ENCODE results near the gene FKBP6. TPM values are rescaled to one million over a fixed set of nuclear protein-coding genes. Genes with fewer than 3 reads are reported as not detected.
A peak's percentile ranks its signal among the peaks of the same experiment; 100 is the strongest.
"Not testable (repeated sequence)": the region's sequence is repeated elsewhere in the genome, so short reads cannot be mapped to it uniquely, and the experiment has no call there.

The FKBP6 gene
- not detected for total RNA-seq

DNA sequence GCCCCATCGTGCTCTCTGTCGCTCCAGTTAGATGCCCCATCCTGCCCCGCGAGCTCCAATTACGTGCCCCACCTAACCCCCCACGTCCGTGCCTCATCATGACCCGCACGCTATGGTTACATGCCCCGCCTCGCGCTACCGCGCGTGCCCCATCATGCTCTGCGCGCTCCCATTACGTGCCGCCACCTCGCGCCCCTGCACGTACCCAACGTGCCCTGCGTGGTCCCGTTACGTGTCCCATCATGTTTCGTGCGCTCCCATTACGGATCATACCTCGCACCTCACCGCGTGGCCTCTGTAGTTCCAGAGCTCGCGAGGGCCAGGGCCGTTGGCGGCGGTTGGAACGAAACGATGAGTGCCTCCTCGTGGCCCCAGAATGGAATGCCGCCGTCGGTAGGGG, at the start of gene FKBP6, which contains the start of gene TRIM50:
FKBP6 (plus strand) TSS at position 240 of the 400 bp plus-strand sequence. CDS start 268 bp downstream, outside the sequence.
TRIM50 (minus strand) TSS at position 161 of the 400 bp plus-strand sequence. CDS start 3,295 bp downstream, outside the sequence.
- H3K4me3 Mint-ChIP-seq; H3K36me3 Mint-ChIP-seq (ENCODE audit: insufficient read depth); DNase-seq; ATAC-seq; H3K27me3 Mint-ChIP-seq (ENCODE audit: low read depth); H3K9me3 Mint-ChIP-seq: not testable (repeated sequence)
- peaks cover 10% of the 10 kb centered on the region for H3K4me1 Mint-ChIP-seq (ENCODE audit: low read depth)

GRCh38 chr7:73297235-73297634, 30.7 kb upstream of the FKBP6 start:
- H3K27me3 Mint-ChIP-seq (ENCODE audit: low read depth); H3K9me3 Mint-ChIP-seq; ATAC-seq; H3K36me3 Mint-ChIP-seq (ENCODE audit: insufficient read depth); DNase-seq; H3K4me3 Mint-ChIP-seq; H3K4me1 Mint-ChIP-seq (ENCODE audit: low read depth): not testable (repeated sequence)

GRCh38 chr7:73297706-73298105, 30.3 kb upstream of the FKBP6 start:
- H3K4me1 Mint-ChIP-seq (ENCODE audit: low read depth); H3K9me3 Mint-ChIP-seq; H3K27me3 Mint-ChIP-seq (ENCODE audit: low read depth); ATAC-seq; H3K4me3 Mint-ChIP-seq; DNase-seq; H3K36me3 Mint-ChIP-seq (ENCODE audit: insufficient read depth): not testable (repeated sequence)

DNA sequence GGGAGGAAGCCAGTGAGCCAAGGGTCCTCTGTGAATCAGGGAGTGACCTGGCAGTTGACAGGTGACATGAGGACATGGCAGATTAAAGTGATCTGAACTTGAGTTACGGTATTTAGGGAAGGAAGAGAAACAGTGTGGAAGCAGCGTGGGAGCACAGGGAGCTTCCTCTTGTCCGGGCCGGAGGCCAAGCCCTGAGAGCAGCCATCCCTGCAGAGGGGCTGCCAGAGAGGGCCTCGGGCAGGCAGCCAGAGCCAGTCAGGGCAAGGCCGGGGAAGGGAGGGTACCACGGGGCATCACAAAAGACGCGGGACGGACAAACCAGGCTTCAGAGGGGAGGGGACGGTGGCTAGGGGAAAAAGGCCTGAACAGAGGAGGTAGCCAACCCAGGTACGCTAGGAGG, 28.1 kb upstream of the FKBP6 start:
- not testable (repeated sequence) for H3K4me3 Mint-ChIP-seq; H3K36me3 Mint-ChIP-seq (ENCODE audit: insufficient read depth); DNase-seq; H3K27me3 Mint-ChIP-seq (ENCODE audit: low read depth); H3K4me1 Mint-ChIP-seq (ENCODE audit: low read depth); H3K9me3 Mint-ChIP-seq
- ATAC-seq = peak in 1 of 2 donors; percentile 12

DNA sequence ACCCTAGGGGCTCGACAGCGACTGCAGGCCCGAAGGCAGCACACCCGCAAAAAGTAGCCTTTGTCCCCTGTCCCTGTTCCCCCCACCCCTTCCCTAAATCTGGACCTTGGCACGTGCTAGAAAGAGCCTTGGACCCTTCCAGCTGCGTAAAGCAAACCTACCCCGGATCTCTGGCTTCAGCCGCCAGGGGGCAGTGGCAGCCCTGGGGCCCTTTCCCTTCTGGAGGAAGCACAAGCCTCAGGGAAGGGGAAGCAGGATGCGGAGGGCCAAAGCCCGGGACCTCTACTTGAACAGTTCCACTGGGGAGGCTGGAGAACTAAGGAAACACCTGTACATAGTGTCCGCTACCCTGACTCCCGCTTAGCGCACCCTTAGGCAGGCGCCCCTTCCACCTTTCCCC, 26.9 kb upstream of the FKBP6 start:
- H3K9me3 Mint-ChIP-seq; H3K36me3 Mint-ChIP-seq (ENCODE audit: insufficient read depth); H3K4me3 Mint-ChIP-seq; H3K4me1 Mint-ChIP-seq (ENCODE audit: low read depth); DNase-seq; ATAC-seq; H3K27me3 Mint-ChIP-seq (ENCODE audit: low read depth): not testable (repeated sequence)

GRCh38 chr7:73302846-73303245, 25.1 kb upstream of the FKBP6 start:
- H3K9me3 Mint-ChIP-seq; DNase-seq; H3K27me3 Mint-ChIP-seq (ENCODE audit: low read depth); H3K4me3 Mint-ChIP-seq; ATAC-seq: not testable (repeated sequence)
- Mint-ChIP-seq H3K4me1 (ENCODE audit: low read depth) (peaks cover 16% of the 10 kb centered on the region), H3K36me3 (ENCODE audit: insufficient read depth) (peaks cover 23% of the 10 kb centered on the region)

DNA sequence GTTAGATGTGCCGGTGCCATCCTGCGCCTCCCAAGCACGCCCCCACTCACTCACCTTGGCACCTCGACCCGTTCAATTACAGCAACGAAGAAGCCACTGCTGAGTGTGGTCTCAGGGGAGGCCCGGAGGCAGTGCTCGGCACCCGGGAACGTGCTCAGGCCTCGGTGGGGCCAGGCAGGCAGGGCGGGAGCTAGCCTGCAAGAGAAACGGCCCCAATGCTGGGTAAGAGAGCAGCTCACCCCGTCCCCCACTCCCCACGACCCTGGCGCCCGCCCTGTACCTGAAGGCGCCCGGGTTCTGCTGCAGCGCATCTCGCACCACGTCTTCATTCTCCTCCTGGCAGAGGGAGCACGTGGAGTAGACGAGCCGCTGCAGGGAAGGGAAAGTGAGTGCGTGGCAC, 24.4 kb upstream of the FKBP6 start:
- H3K27me3 Mint-ChIP-seq (ENCODE audit: low read depth) = no peaks in the 10 kb centered on the region
- H3K4me3 Mint-ChIP-seq = no peak overlapping the region
- no peaks in the 10 kb centered on the region for H3K9me3 Mint-ChIP-seq
- DNase-seq = no peak
- H3K36me3 Mint-ChIP-seq (ENCODE audit: insufficient read depth) = peaks cover 27% of the 10 kb centered on the region
- peaks cover 20% of the 10 kb centered on the region for H3K4me1 Mint-ChIP-seq (ENCODE audit: low read depth)
- ATAC-seq = no peak

- no peaks in the 10 kb centered on the region for H3K27me3 Mint-ChIP-seq (ENCODE audit: low read depth)
- DNase-seq (no peak), ATAC-seq (no peak)
- H3K4me1 Mint-ChIP-seq (ENCODE audit: low read depth) = peaks cover 21% of the 10 kb centered on the region
- H3K4me3 Mint-ChIP-seq = no peak overlapping the region
- peaks cover 27% of the 10 kb centered on the region for H3K36me3 Mint-ChIP-seq (ENCODE audit: insufficient read depth)
- no peaks in the 10 kb centered on the region for H3K9me3 Mint-ChIP-seq
These were observed 23.9 kb upstream of the FKBP6 start for GRCh38 chr7:73304071-73304470.

GRCh38 chr7:73304612-73305387, 23.2 kb upstream of the FKBP6 start:
- not testable (repeated sequence) for H3K4me3 Mint-ChIP-seq; DNase-seq; H3K9me3 Mint-ChIP-seq; ATAC-seq; H3K27me3 Mint-ChIP-seq (ENCODE audit: low read depth)
- peaks cover 26% of the 10 kb centered on the region for H3K4me1 Mint-ChIP-seq (ENCODE audit: low read depth)
- H3K36me3 Mint-ChIP-seq (ENCODE audit: insufficient read depth) = peaks cover 27% of the 10 kb centered on the region

DNA sequence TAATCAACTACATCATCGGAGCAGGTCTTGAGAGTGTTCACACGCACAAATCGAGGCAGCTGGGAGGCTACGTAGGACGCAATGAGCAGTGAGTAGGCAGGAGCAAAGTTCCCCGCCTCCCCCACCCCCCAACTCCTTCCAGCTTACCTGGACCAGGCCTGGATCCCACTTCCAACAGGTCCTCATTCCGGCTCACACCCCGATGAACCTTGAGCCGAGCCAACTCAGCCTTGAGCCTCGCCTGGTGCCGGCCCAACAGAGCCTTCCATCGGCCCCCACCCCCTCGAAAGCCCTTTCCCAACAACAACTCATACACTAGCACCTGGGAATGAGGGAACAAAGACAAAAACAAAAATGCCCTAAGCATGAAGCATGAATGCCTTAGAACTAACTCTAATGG, 20.5 kb upstream of the FKBP6 start:
- no peak for ATAC-seq
- Mint-ChIP-seq H3K4me1 (ENCODE audit: low read depth) (peaks cover 26% of the 10 kb centered on the region), H3K36me3 (ENCODE audit: insufficient read depth) (peaks cover 27% of the 10 kb centered on the region), H3K4me3 (peak overlapping the region; percentile 99), H3K27me3 (ENCODE audit: low read depth) (no peaks in the 10 kb centered on the region), H3K9me3 (no peaks in the 10 kb centered on the region)
- no peak for DNase-seq

DNA sequence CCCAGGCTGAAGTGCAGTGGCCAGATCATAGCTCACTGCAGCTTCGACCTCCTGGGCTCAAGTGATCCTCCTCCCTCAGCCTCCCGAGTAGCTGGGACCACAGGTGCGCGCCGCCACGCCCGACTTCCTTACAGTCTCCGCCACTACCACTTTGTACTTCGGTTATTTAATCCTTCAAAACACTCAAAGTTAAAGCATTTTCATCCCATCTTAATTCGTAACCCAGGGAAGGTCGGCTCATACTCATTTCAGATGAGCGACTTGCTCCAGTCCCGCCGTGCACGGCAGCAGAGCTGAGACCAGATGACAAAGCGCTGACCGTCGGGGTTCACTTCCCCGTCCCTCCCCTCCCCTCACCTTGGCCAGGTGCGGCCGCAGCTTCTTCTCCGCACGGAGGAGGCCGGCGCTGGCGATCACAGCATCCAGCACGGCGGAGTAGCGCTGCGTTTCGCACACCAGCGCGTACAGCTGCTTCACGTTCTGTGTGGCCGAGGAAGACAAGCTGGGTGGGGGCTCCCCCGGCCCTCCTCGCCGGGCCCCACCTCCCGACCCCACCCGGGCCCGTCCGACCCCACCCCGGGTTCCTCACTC, 19.8 kb upstream of the FKBP6 start:
- peaks cover 26% of the 10 kb centered on the region for H3K4me1 Mint-ChIP-seq (ENCODE audit: low read depth)
- DNase-seq = no peak
- peak overlapping the region; percentile 99 for H3K4me3 Mint-ChIP-seq
- H3K9me3 Mint-ChIP-seq = no peaks in the 10 kb centered on the region
- no peaks in the 10 kb centered on the region for H3K27me3 Mint-ChIP-seq (ENCODE audit: low read depth)
- peak; percentile 69 to 70 for ATAC-seq
- peaks cover 27% of the 10 kb centered on the region for H3K36me3 Mint-ChIP-seq (ENCODE audit: insufficient read depth)

- Mint-ChIP-seq H3K9me3 (no peaks in the 10 kb centered on the region), H3K36me3 (ENCODE audit: insufficient read depth) (peaks cover 25% of the 10 kb centered on the region), H3K4me1 (ENCODE audit: low read depth) (peaks cover 26% of the 10 kb centered on the region)
These were observed 19.2 kb upstream of the FKBP6 start, which contains the start of gene NSUN5 for GRCh38 chr7:73308665-73309214. NSUN5 (minus strand) TSS chr7:73308826; CDS start chr7:73308790, 36 bp downstream.

DNA sequence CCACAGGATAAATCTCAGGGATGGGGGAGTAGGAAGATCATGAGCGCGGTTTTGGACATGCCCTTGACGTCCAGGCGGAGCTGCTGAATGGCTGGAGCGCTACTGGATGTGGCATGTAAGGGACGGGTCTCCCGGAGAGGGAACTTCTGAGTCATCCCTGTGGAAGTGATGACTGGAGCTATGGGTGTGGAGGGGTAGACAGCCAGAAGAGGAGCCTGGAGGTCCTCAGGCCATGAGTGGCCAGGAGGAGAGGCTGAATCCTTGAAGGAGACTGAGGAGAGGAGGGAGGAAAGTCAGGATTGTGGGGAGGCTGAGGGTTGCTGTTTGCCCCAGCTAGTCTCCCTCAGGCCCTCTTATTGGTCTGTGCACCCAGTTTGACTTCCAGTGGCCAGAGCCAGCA, 16.5 kb upstream of the FKBP6 start:
- not testable (repeated sequence) for H3K27me3 Mint-ChIP-seq (ENCODE audit: low read depth); H3K9me3 Mint-ChIP-seq; ATAC-seq; DNase-seq; H3K4me3 Mint-ChIP-seq
- peaks cover 15% of the 10 kb centered on the region for H3K36me3 Mint-ChIP-seq (ENCODE audit: insufficient read depth)
- H3K4me1 Mint-ChIP-seq (ENCODE audit: low read depth) = peaks cover 22% of the 10 kb centered on the region

More at GRCh38 chr7:73308665-73309214, 19.2 kb upstream of the FKBP6 start, which contains the start of gene NSUN5:
- DNase-seq (peak; percentile 84), ATAC-seq (peak; percentile 95 to 97)
- peak within 1 kb of the TSS; percentile 99 for H3K4me3 Mint-ChIP-seq
- no peaks in the 10 kb centered on the region for H3K27me3 Mint-ChIP-seq (ENCODE audit: low read depth)

GRCh38 chr7:73312831-73313520, 15.0 kb upstream of the FKBP6 start:
- ATAC-seq = no peak
- DNase-seq = no peak
- Mint-ChIP-seq H3K9me3 (no peaks in the 10 kb centered on the region), H3K4me3 (no peak overlapping the region), H3K4me1 (ENCODE audit: low read depth) (peaks cover 8% of the 10 kb centered on the region), H3K27me3 (ENCODE audit: low read depth) (no peaks in the 10 kb centered on the region), H3K36me3 (ENCODE audit: insufficient read depth) (peaks cover 2% of the 10 kb centered on the region)

All from activated T-cell treated with anti-CD3 and anti-CD28 coated beads, Interleukin-2, amount 50 U/mL, for 4 hours (primary cell).